ENCODE data around the gene SDK1.
"Not testable (repeated sequence)": the region's sequence is repeated elsewhere in the genome, so short reads cannot be mapped to it uniquely, and the experiment has no call there.

SDK1 gene

GRCh38 chr7:4257146-4258111 is 956.4 kb downstream of the SDK1 start:
- no peak for DNase-seq (ENCODE audit: low read depth in 1 of 2, low spot score in 1 of 2)

GRCh38 chr7:4260116-4260515 is 959.1 kb downstream of the SDK1 start:
- DNase-seq (ENCODE audit: low read depth in 1 of 2, low spot score in 1 of 2): not testable (repeated sequence)

- no peak for DNase-seq (ENCODE audit: low read depth in 1 of 2, low spot score in 1 of 2)
Measured at GRCh38 chr7:4260867-4261600, 960.0 kb downstream of the SDK1 start.

- no peak for DNase-seq (ENCODE audit: low read depth in 1 of 2, low spot score in 1 of 2)
Measured at GRCh38 chr7:4261601-4261960, 960.5 kb downstream of the SDK1 start.

- not testable (repeated sequence) for DNase-seq (ENCODE audit: low read depth in 1 of 2, low spot score in 1 of 2)
Measured at GRCh38 chr7:4264206-4264605, 963.2 kb downstream of the SDK1 start.

GRCh38 chr7:4265066-4265465 is 964.0 kb downstream of the SDK1 start:
- no peak for DNase-seq (ENCODE audit: low read depth in 1 of 2, low spot score in 1 of 2)

- no peak for DNase-seq (ENCODE audit: low read depth in 1 of 2, low spot score in 1 of 2)
Measured at GRCh38 chr7:4265676-4266075, 964.6 kb downstream of the SDK1 start.

- DNase-seq (ENCODE audit: low read depth in 1 of 2, low spot score in 1 of 2): no peak
Measured at GRCh38 chr7:4266270-4267040, 965.4 kb downstream of the SDK1 start.

GRCh38 chr7:4267341-4268039 is 966.4 kb downstream of the SDK1 start:
- no peak for DNase-seq (ENCODE audit: low read depth in 1 of 2, low spot score in 1 of 2)

- DNase-seq (ENCODE audit: low read depth in 1 of 2, low spot score in 1 of 2): no peak
Measured at GRCh38 chr7:4268040-4268965, 967.3 kb downstream of the SDK1 start.

GRCh38 chr7:4269086-4269485 is 968.0 kb downstream of the SDK1 start:
- no peak for DNase-seq (ENCODE audit: low read depth in 1 of 2, low spot score in 1 of 2)

GRCh38 chr7:4269746-4270145 is 968.7 kb downstream of the SDK1 start:
- no peak for DNase-seq (ENCODE audit: low read depth in 1 of 2, low spot score in 1 of 2)

- DNase-seq (ENCODE audit: low read depth in 1 of 2, low spot score in 1 of 2): no peak
Measured at GRCh38 chr7:4270268-4270667, 969.2 kb downstream of the SDK1 start.

- no peak for DNase-seq (ENCODE audit: low read depth in 1 of 2, low spot score in 1 of 2)
Measured at GRCh38 chr7:4270941-4271715, 970.1 kb downstream of the SDK1 start.

- no peak for DNase-seq (ENCODE audit: low read depth in 1 of 2, low spot score in 1 of 2)
Measured at GRCh38 chr7:4271716-4272015, 970.6 kb downstream of the SDK1 start.

- DNase-seq (ENCODE audit: low read depth in 1 of 2, low spot score in 1 of 2): no peak
Measured at GRCh38 chr7:4272141-4272540, 971.1 kb downstream of the SDK1 start.

GRCh38 chr7:4273566-4274230 is 972.6 kb downstream of the SDK1 start:
- DNase-seq (ENCODE audit: low read depth in 1 of 2, low spot score in 1 of 2): no peak

- DNase-seq (ENCODE audit: low read depth in 1 of 2, low spot score in 1 of 2): no peak
Measured at GRCh38 chr7:4274286-4274685, 973.2 kb downstream of the SDK1 start.

GRCh38 chr7:4277936-4278335 is 976.9 kb downstream of the SDK1 start:
- DNase-seq (ENCODE audit: low read depth in 1 of 2, low spot score in 1 of 2): no peak

All from activated CD4-positive, alpha-beta T cell treated with anti-CD3 and anti-CD28 coated beads, Interleukin-2, amount 50 U/mL, for 24 hours (primary cell).